GM15510 (cell line): ENCODE results near the gene PCBP1.

Experiments used
- POLR2A ChIP-seq: IDR thresholded peaks from 3 replicates; pipeline ENCODE4 v1.6.1; 2011; ENCODE audit warnings: borderline replicate concordance; ENCODE audit not compliant: insufficient read length; ENCODE audit errors: extremely low read depth

Gene PCBP1

DNA sequence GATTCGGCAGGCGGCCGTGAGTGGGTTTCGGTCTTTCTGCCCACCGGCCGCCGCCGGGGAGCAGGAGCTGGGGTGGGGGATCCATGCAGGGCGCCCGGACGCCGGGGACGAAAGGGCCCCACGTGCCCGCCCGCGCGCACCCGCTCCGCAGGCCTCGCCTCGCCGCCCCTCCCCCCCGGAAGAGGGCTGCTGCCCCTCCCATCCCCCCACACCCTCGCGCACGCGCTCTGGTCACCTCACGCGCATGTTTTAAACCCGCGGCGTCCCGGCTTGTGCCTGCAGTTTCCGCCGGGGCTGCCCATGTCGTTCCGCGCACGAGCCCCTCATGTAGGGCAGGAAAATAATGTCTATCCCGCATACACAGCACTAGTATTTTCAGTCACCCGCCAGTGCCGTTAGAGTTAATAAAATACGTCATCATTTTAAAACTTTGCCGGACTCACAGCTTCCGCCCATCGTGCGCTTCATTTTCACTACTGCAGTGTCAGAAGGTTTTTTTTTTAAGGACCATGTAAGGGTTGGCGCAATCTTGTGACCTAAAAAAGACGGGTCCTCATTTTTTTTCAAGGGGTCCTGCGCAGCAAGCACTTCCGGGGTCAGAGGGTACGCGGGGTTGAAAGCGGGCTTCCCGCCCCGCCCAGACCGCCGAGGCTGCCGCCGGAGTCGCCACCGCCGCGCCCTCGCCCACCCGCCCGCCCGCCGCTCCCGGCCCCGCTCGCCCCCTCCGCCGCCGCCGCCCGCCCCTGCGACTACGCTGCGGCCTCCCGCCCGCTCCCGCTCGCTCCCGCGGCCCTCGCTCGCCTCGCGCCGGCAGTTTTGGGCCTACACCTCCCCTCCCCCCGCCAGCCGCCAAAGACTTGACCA, at the start of gene PCBP1:
TSS of gene PCBP1 (plus strand) at position 640 of the 864 bp plus-strand sequence. CDS start 267 bp downstream, outside the sequence.
- peak; percentile 84 for TF ChIP-seq POLR2A

DNA sequence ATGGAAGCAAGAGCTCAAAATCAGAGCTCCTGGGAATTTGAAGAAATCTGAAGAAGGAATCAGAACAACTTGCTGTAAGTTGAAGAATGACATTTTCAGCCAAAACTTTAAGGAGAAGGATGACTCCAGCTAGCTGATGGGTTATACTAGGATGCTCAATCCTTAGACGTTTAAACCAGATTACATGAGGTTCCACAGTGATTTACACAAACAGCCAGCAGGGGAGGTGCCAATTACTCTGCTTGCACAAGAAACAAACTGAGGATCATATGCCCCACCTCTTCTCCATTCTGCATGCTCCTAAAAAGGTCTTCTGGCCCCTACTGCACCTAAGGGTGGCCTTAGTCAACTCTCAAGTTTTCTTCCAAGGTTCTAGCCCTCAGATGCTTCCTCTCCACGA, 47.9 kb upstream of the PCBP1 start:
- TF ChIP-seq POLR2A: no peak

DNA sequence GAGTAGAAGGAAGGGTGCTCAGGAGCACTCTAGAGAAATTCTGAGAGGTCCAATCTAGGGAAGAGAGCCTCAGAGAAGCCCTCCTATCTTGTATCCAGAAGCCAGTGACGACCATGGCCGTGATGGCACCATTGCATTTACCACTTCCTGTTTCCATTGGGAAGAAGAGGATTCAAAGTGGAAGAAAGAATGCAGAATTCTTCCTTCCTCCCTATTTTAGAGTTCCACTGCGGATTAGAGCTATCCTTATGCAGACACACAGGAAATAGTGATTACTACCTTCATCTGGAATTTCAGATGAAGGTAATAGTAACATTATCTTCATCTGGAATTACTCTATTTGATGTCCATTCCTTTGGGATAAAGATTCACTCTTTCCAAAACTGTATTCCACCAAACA, 45.6 kb upstream of the PCBP1 start:
- TF ChIP-seq POLR2A: no peak

DNA sequence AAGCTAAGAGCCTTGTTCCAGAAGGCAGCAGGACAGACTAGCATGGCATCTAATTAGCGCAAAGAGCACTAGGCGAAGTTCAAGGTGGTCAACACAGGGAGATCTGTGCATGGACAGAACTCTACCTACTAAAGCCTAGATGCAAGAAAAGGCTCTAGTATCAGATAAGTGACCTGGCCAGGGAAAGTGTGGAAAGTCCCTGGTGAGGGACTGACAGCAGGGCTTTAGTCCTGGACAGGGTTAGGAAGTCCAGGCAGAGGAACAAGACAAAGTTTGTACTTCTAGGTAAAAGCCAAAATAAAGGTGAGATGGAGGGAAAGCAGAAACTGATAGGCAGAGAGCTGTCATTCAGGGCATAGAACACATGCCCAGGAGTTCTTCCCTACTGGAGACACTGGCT, 45.0 kb upstream of the PCBP1 start:
- TF ChIP-seq POLR2A: no peak

DNA sequence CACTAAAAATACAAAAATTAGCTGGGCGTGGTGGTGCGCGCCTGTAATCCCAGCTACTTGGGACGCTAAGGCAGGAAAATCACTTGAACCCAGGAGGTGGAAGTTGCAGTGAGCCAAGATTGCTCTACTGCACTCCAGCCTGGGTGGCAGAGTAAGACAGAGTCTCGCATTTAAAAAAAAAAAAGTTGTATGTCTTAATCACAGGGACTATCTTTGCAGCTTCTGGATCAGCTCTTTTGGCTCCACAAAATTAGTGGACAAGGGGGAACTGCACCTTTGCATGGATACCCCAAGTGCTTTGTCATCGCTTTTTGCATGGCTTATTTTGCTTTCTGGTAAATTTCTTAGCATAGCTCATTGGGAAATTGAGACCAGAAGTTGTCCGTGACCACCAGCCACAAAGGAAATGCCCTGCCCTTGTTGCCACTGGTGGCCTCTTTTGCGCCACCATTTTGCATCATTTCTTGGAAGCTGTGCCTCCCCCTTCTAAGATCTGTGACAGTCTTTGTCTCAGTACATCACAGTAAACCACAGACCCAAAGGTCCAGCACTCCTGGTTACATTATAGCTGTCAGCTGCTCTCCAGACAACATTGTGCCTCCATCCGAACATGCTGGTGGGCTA, 43.9 kb upstream of the PCBP1 start:
- no peak for TF ChIP-seq POLR2A

DNA sequence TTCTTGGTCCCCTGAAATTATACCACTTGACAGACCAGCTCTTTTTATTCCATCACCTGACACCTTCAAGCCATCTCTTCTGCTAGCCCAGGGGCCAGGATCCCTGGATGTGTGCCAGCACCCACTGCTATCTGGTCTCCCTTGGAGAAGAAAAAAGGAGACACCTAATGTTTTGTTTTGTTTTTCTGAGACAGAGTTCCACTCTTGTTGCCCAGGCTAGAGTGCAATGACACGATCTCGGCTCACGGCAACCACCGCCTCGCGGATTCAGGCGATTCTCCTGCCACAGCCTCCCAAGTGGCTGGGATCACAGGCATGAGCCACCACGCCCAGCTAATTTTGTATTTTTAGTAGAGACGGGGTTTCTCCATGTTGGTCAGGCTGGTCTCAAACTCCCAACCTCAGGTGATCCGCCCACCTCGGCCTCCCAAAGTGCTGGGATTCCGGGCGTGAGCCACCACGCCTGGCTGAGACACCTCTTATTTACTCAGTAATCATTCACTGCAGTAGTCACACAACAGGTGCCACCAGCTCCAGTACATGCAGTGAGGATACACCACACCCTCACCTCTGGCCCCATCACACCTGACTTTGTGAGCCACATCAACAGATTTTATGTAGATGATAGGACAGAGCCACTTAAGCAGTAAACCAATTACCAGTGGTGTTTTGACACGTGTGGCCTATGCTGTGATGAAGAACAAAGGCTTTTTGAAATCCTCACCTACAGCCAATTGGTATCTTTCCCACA, 42.8 kb upstream of the PCBP1 start:
- no peak for TF ChIP-seq POLR2A

DNA sequence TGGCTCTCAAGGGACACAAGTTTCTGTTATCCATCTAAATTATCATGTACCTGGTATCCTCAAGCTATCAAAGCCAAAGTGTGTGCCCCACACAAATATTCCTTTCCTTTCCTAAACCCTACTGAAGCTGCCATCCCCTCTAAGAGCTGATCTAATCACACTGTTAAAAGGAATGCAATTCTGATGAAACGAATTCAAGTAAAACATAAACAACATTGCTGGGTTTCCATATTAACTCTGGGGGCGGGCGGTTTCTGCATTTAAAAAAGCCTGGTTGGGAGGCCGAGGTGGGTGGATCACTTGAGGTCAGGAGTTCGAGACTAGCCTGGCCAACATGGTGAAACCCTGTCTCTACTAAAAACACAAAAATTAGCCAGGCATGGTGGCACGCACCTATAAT, 41.9 kb upstream of the PCBP1 start:
- no peak for TF ChIP-seq POLR2A

DNA sequence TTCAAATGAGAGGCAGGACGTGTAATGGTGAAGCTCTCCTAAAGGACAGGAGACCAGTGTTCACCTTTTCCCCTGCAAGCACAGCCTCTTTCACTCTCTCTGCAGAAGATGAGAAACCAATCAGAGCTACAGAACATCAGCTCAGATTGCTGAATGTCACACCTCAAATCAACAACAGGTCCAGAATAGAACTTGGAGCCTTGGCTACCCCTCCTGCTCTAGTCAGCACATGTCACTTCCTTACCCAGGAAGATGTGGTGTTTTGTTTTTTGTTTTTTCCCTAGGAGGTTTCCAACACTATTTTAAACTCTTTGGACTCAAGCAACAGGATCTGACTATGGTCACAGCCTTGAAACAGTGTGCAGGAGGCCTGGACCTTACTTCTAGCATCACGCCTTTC, 41.3 kb upstream of the PCBP1 start:
- TF ChIP-seq POLR2A: no peak

DNA sequence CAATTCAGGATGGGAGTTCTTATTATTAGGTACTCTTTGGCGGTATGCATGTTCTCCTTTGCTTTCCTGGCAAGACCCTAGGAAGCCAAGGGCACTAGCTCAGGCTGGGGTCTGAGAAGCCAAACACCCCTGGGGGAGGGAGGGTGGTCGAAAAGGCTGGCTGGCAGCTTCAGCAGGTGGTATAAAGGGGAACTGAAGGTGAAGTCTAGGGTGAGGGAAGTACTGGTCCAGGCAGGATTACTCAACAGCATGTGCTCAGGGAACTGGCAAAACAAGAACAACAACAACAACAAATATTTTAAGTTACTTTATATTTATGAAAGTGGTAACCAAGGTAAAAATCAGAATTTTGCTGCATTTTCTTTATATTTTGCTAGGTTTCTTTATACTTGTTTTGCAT, 40.7 kb upstream of the PCBP1 start:
- TF ChIP-seq POLR2A: no peak

DNA sequence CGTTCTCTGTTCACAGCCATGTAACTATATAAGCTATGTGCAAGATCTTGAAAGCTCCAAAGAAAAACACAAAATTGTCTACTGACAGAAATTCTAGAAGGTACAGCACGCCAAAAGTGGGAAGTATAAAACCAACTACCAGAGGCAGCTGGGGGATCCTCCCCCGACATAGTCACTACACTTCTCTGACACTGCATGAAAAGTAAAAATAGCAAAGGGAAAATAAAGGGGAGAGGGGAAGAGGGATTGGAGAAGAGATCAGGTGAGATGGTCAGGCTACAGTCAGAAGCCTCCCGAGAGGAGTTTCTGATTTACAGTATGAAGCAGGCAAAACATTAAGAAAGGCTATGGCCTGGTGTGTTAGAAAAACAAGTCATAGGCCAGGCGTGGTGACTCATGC, 39.8 kb upstream of the PCBP1 start:
- no peak for TF ChIP-seq POLR2A

DNA sequence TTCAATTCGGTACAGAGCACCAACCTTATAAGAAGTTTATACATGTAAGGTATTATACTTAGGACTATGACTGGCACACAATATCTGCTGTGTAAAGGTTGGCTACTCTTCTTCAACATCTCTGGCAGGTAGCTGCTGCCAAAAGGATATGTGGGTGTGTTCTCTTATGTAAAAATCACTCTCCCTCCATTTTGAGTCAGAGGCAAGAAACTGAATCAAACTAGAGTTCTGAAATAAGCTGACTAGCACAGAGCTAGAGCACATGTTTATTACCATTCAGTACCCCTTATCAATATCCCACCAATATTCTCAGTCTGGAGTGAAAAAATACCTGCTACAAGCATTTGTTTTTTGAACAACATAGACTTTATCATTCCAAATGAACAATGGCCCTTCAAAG, 38.0 kb upstream of the PCBP1 start:
- TF ChIP-seq POLR2A: no peak

DNA sequence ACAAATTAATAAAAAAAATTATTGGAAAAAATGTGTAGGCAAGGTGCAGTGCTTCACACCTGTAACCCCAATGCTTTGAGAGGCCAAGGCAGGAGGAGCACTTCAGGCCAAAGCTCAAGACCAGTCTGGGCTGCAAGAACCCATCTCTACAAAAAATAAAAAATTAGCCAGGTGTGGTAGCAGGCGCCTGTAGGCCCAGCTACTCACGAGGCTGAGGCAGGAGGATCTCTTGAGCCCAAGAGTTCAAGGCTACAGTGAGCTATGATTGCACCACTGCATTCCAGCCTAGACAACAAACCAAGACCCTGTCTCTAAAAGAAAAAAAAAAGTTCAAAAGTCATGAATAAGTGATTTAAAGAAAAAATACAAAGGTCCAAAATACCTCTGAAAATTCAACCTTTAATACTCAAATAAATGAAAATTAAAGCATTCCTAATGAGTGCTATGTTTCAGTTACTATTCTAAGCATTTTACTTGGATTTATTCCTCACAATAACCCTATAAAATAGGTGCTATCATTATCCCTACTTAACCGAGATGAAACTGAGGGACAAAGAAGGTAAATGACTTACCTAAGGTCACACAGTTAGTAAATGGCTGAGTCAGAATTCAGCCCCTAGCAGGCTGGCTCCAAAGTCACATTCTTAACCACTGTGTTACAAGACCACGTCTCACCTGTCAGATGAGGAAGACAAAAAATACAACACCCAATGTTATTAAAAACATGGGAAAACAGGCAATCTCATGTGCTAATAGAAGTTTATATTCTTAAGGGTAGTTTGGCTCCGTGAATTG, 36.4 kb upstream of the PCBP1 start:
- TF ChIP-seq POLR2A: no peak

DNA sequence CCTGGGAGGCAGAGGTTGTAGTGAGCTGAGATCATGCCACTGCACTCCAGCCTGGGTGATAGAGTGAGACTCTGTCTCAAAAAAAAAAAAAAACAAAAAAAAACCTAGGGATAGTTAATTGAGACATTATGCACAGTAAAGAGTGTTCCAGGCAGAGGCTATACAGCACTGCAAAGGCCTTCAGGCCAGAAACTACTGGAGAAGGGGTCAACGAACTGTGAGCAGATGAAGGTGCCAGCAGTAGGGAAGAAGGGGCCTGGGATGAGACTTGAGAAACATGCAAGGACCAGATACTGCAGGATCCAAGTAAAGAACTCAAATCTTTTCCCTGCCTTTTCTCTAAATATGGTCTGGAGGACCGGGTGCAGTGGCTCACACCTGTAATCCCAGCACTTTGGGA, 26.0 kb upstream of the PCBP1 start:
- no peak for TF ChIP-seq POLR2A

DNA sequence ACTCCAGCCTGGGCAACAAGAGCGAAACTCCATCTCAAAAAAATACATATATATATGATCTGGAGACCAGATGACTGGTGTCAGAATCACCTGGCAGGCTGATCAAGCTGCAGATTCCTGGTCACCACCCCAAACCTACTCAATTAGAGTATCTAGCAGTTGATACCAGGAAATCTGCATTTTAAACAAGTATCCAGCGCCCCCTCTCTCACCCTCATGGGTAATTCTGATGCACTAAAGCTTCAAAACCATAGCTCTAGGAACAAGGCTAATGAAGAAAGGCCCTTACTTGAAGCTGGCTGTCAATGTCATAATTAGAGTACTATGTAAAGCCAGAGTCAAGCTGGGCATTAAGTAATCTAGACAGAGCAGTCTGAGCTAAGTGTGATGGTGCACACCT, 25.0 kb upstream of the PCBP1 start:
- TF ChIP-seq POLR2A: no peak

DNA sequence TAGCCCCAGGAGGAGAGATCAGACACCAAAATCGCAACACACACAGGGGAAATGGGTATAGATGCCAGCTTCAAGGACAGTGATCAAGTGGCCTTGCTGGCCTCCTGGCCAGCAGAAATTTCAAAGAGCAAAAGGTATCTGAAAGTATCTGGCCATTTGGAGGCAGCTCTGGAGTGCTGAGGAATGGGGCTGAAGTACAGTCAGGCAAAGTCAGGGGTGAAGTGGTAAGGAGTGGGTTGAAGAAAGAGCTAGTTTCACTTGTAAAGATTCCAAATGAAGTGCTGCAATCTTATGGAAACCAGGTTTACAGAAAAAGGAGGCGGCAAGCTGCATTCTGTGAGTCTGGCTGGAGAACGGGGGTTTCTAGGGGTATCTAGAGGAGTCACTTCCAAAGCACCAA, 19.2 kb upstream of the PCBP1 start:
- no peak for TF ChIP-seq POLR2A
